Thyroid gland (tissue), 4 donors: ENCODE results near the gene ARHGAP10. TPM values are rescaled to one million over a fixed set of nuclear protein-coding genes. Genes with fewer than 3 reads are reported as not detected.

Experiments
- DNase-seq, 2 donors: peaks; one replicate each; pipeline ENCODE4 v3.0.0-alpha.2; 2019
- H3K27ac ChIP-seq, 3 donors: fragments of 200-600 bp; sonication (generic); 1 replicate in 2 of 3; 2 replicates in 1 of 3; pipeline ENCODE4 v1.5.1; 2016 to 2019; ENCODE audit warnings: mild to moderate bottlenecking in 1 of 3, moderate library complexity in 1 of 3
- H3K27me3 ChIP-seq: fragments of 200-600 bp; sonication (generic); one replicate; pipeline ENCODE4 v1.5.1; 2019
- H3K36me3 ChIP-seq, 2 donors: fragments of 200-600 bp; sonication (generic); one replicate each; pipeline ENCODE4 v1.5.1; 2016 to 2019
- H3K4me1 ChIP-seq, 2 donors: fragments of 200-600 bp; sonication (generic); one replicate each; pipeline ENCODE4 v1.5.1; 2017 to 2019
- H3K4me3 ChIP-seq, 3 donors: fragments of 200-600 bp; sonication (generic); replicated peaks in 1 of 3; 1 replicate in 2 of 3; 2 replicates in 1 of 3; pipeline ENCODE4 v1.5.1; 2016; ENCODE audit warnings: mild to moderate bottlenecking in 1 of 3
- H3K9me3 ChIP-seq: fragments of 200-600 bp; sonication (generic); one replicate; pipeline ENCODE4 v1.5.1; 2017
- POLR2A ChIP-seq, 2 donors: fragments of 450-650 bp; IDR thresholded peaks; one replicate each; pipeline ENCODE4 v1.6.1; 2017; ENCODE audit warnings: antibody characterized with exemption in 2 of 2, mild to moderate bottlenecking in 2 of 2, moderate library complexity in 1 of 2
- WGBS, 2 donors: methylation state at CpG; one replicate each; pipeline ENCODE4 v1.1.5; 2017; 5-methylcytosine and 5-hydroxymethylcytosine counted together
- intact Hi-C: fragments of 100-400 bp; cut with DNase I; formaldehyde crosslinking; loops from one replicate; pipeline ENCODE4 v1.15.1; 2023
- total RNA-seq, 4 donors: library from RNA; depleted of rRNA; stranded (reverse); fragments of >200 nt; gene quantifications; one replicate each; pipeline ENCODE4 v1.2.3, GENCODE V29; 2016
- TF ChIP-seq, protein P1 (sequence below), 6 experiments: fragments of 200-600 bp in 3 of 6; fragments of 450-650 bp in 3 of 6; sonication (generic) in 3 of 6; IDR thresholded peaks; one replicate each; pipeline ENCODE4 v1.5.1; 2016 to 2019; ENCODE audit warnings: antibody characterized with exemption in 6 of 6, mild to moderate bottlenecking in 2 of 6, inconsistent platforms in 1 of 6, moderate library complexity in 1 of 6

Gene ARHGAP10, protein sequence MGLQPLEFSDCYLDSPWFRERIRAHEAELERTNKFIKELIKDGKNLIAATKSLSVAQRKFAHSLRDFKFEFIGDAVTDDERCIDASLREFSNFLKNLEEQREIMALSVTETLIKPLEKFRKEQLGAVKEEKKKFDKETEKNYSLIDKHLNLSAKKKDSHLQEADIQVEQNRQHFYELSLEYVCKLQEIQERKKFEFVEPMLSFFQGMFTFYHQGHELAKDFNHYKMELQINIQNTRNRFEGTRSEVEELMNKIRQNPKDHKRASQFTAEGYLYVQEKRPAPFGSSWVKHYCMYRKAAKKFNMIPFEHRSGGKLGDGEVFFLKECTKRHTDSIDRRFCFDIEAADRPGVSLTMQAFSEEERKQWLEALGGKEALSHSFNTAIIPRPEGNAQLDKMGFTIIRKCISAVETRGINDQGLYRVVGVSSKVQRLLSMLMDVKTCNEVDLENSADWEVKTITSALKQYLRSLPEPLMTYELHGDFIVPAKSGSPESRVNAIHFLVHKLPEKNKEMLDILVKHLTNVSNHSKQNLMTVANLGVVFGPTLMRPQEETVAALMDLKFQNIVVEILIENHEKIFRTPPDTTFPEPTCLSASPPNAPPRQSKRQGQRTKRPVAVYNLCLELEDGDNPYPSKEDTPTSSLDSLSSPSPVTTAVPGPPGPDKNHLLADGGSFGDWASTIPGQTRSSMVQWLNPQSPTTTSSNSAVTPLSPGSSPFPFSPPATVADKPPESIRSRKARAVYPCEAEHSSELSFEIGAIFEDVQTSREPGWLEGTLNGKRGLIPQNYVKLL
- total RNA-seq = 10 to 100 TPM; 39.5 to 78.4 (median 42.0) TPM

DNA sequence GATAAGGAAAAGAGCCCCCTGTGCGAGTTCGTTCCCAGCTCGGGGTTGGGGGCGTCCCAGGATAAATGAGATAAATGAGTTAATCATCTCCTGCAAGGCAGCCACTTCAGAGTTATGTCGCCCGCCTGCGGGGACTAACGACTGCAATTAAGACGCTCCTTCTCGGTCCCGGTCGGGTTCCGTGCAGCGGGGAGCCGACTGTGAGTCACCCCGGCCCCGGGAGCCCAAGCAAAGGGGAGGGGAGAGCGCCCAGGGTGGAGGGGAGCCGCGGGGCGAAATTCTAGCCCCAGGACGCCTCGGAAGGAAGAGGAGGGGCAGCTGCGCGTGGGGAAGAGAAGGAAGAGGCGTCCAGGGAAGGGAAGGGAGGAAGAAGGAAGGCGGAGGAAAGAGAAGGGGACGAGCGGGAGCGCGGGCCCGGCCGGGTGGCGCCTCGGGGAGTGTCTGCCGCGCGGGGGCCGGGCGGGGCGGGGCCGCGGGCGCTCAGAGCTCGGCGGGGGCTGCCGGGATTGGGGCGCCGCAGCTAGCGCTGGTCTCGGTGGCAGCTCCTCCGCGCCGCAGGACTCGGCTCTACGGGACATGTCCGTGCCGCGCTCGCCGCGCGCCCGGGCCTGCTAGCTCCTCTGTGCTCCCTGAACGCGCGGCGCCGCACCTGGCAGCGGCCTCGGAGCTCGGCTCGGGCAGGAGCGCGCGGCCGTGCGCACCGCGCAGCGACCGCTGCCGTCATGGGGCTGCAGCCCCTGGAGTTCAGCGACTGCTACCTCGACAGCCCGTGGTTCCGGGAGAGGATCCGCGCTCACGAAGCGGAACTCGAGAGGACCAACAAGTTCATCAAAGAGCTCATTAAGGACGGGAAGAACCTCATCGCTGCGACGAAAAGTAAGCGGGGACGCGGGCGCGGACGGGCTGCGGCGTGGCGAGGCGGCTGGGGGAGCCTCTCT is at the start of gene ARHGAP10:
Gene ARHGAP10 (plus strand): TSS at position 509 of the 938 bp plus-strand sequence. CDS start 214 bp downstream, at position 723.
- Histone ChIP-seq H3K27me3 (no peaks in the 10 kb centered on the region), H3K4me3 (peak within 1 kb of the TSS; percentile 70 to 77 (median 70)), H3K36me3 (no peaks in the 10 kb centered on the region), H3K27ac (peak within 1 kb of the TSS; percentile 93 to 94 (median 93)), H3K4me1 (peaks cover 9 to 34% of the 10 kb centered on the region in 2 donors), H3K9me3 (no peaks in the 10 kb centered on the region)
- TF ChIP-seq, protein P1, sequence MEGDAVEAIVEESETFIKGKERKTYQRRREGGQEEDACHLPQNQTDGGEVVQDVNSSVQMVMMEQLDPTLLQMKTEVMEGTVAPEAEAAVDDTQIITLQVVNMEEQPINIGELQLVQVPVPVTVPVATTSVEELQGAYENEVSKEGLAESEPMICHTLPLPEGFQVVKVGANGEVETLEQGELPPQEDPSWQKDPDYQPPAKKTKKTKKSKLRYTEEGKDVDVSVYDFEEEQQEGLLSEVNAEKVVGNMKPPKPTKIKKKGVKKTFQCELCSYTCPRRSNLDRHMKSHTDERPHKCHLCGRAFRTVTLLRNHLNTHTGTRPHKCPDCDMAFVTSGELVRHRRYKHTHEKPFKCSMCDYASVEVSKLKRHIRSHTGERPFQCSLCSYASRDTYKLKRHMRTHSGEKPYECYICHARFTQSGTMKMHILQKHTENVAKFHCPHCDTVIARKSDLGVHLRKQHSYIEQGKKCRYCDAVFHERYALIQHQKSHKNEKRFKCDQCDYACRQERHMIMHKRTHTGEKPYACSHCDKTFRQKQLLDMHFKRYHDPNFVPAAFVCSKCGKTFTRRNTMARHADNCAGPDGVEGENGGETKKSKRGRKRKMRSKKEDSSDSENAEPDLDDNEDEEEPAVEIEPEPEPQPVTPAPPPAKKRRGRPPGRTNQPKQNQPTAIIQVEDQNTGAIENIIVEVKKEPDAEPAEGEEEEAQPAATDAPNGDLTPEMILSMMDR (IDR thresholded peaks at IDR 0.05) = no peak
- peak in 1 of 2 donors; percentile 73 for TF ChIP-seq POLR2A (IDR thresholded peaks at IDR 0.05)
- WGBS, 2 donors = 0 to 1% methylated on average over 43 to 68 of the region's 106 CpGs
- peak; percentile 77 to 78 for DNase-seq
- intact Hi-C loops = no loop called here

DNA sequence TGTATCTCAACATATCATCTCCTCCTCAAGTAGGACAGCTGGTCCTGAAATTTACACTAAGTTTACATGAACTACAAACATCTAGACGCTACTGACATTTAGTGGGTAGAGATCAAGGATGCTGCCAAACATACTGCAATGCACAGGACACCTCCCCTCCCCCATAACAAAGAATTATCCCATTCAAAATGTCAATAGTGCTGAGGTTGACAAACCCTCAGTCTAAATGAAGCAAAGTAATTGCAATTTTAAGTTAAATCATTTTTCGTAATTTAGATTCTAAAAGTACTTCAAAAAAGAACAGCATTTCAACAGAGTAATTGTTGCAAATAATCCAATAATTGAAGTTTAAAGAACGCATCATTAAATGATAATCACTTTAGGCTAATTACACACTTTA is 49.1 kb upstream of the ARHGAP10 start:
- H3K4me3 ChIP-seq = peak overlapping the region in 2 of 3 donors; percentile 65 to 76
- no peaks in the 10 kb centered on the region for H3K27me3 ChIP-seq
- WGBS, 2 donors = 62 to 66% methylated on average over 3 of the region's 3 CpGs
- no peaks in the 10 kb centered on the region for H3K36me3 ChIP-seq
- DNase-seq = no peak
- H3K4me1 ChIP-seq = peaks cover 8 to 14% of the 10 kb centered on the region in 2 donors
- TF ChIP-seq POLR2A (IDR thresholded peaks at IDR 0.05) = no peak
- TF ChIP-seq, protein P1 (IDR thresholded peaks at IDR 0.05) = no peak
- H3K27ac ChIP-seq = peak overlapping the region; percentile 93 to 94 (median 94)
- no peaks in the 10 kb centered on the region for H3K9me3 ChIP-seq
- intact Hi-C loops = no loop called here

DNA sequence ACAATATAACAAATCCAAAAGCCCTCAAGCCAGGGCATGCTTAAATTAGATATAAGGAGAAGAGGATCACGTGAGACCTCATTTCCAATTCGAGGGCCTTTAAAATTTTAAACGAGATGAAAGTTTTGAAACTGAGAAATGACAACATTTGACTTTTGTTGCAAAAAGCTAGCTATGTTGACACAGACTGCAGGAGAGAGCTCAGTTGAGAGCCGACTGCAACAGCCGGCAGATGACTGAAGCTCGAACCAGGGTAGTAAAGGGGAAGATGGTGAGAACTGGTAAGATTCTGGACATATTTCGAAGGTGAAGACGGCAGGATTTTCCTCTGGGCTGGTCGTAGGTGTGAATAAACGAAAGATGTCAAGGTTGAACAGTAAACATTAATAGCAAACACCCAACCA is 48.7 kb upstream of the ARHGAP10 start:
- peak; percentile 51 to 53 for DNase-seq
- no peaks in the 10 kb centered on the region for H3K27me3 ChIP-seq
- no peaks in the 10 kb centered on the region for H3K36me3 ChIP-seq
- H3K4me1 ChIP-seq = peaks cover 8 to 14% of the 10 kb centered on the region in 2 donors
- peak overlapping the region in 2 of 3 donors; percentile 65 to 76 for H3K4me3 ChIP-seq
- peak in 1 of 2 donors; percentile 53 for TF ChIP-seq POLR2A (IDR thresholded peaks at IDR 0.05)
- TF ChIP-seq, protein P1 (IDR thresholded peaks at IDR 0.05) = no peak
- H3K27ac ChIP-seq = peak overlapping the region; percentile 93 to 94 (median 94)
- WGBS, 2 donors = 2% methylated on average over 10 of the region's 10 CpGs
- intact Hi-C loops = no loop called here
- H3K9me3 ChIP-seq = no peaks in the 10 kb centered on the region

DNA sequence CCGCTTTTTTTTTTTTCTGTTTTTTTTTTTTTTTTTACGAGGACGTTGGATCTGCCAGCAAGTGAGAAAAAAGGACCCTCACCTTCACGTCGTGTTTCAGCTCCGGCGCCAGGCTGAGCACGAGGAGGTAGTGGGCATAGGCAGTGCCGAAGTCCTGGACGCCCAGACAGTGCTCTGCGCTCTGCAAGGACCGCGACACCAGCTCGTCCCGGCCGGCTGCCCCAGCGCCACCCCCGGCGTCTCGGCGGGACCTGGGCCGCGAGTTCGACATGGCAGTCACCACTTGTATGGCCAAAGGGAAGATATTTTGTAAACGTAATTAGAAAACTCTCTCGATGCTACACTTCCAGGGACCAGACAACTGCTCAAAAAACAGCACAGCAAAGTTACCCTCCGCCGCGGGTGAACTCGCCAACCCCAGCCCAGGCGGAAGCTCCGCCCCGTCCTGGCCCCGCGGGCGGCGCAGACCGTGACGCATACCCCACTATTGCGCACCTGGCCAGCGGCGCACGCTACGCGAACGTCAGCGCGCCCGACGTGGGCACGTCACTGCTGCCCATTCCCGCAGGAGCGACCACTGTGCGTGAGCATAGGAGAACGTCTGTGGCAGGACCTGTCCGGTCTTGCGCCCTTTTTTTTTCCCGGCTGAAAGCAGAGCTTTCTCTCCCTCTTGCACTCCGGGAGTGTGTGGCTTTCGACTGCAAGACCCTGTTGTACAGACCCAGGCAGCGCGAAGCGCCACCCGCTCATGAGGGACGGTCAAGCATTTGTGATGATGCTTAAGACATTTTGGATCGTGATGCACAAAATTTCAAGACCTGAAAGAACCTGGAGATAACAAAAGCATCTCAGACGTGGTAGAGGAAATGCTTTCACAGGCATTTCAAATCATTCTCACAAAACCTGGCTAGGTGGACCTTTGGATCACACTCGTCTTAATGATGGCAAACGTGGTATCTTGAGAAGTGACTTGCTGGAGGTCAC is 47.9 kb upstream of the ARHGAP10 start, which contains the start of gene PRMT9:
Gene PRMT9 (minus strand): TSS at position 447 of the 984 bp plus-strand sequence. CDS start 176 bp downstream, at position 271.
- TF ChIP-seq, protein P1 (IDR thresholded peaks at IDR 0.05) = no peak
- peak; percentile 73 to 97 for TF ChIP-seq POLR2A (IDR thresholded peaks at IDR 0.05)
- peaks cover 8 to 14% of the 10 kb centered on the region in 2 donors for H3K4me1 ChIP-seq
- intact Hi-C loops = no loop called here
- peak within 1 kb of the TSS; percentile 93 to 94 (median 94) for H3K27ac ChIP-seq
- H3K4me3 ChIP-seq = peak within 1 kb of the TSS; percentile 13 to 76 (median 65)
- peak; percentile 87 to 89 for DNase-seq
- no peaks in the 10 kb centered on the region for H3K9me3 ChIP-seq
- no peaks in the 10 kb centered on the region for H3K27me3 ChIP-seq
- H3K36me3 ChIP-seq = no peaks in the 10 kb centered on the region
- 0 to 2% methylated on average over 48 to 56 of the region's 69 CpGs for WGBS, 2 donors
